ENCODE measurements around the gene PANK4.

DNA sequence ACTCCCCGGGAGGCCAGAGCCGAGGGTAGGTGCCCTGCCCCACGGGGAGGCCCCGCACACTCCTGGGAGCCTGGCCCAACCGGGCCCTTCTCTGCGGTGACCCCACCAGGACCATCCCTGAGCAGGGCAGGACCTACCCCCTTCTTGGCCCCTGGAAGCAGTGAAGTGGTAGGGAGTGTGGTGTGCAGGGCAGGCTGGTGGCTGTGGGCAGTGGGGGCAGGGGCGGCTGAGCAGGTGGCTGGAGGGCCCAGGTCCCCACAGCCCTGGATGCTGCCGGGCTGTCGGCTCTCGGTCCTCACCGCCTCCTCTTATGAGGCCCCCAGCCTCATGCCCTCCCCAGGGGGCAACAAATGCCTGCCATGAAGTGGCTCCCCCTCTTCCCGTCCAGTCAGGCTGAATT is 30.9 kb downstream of the PANK4 start:
- TF ChIP-seq, protein P1, sequence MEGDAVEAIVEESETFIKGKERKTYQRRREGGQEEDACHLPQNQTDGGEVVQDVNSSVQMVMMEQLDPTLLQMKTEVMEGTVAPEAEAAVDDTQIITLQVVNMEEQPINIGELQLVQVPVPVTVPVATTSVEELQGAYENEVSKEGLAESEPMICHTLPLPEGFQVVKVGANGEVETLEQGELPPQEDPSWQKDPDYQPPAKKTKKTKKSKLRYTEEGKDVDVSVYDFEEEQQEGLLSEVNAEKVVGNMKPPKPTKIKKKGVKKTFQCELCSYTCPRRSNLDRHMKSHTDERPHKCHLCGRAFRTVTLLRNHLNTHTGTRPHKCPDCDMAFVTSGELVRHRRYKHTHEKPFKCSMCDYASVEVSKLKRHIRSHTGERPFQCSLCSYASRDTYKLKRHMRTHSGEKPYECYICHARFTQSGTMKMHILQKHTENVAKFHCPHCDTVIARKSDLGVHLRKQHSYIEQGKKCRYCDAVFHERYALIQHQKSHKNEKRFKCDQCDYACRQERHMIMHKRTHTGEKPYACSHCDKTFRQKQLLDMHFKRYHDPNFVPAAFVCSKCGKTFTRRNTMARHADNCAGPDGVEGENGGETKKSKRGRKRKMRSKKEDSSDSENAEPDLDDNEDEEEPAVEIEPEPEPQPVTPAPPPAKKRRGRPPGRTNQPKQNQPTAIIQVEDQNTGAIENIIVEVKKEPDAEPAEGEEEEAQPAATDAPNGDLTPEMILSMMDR (conservative IDR thresholded peaks at IDR 0.05): no peak
- TF ChIP-seq EZH2 (IDR thresholded peaks at IDR 0.05; ENCODE audit: low read depth): no peak
